GM23248 (cell line): ENCODE measurements around the gene OPCML. TPM values are rescaled to one million over a fixed set of nuclear protein-coding genes. Genes with fewer than 3 reads are reported as not detected.

ENCODE experiments used
- DNase-seq: peaks from one replicate; pipeline ENCODE4 v3.0.0-alpha.2; 2015
- H2AFZ ChIP-seq: fragments of 200-600 bp; sonication (generic); 2 replicates; pipeline ENCODE4 v1.6.1; 2016; ENCODE audit warnings: antibody characterized with exemption
- H3F3A ChIP-seq: fragments of 200-600 bp; sonication (generic); 2 replicates; pipeline ENCODE4 v1.6.1; 2016; ENCODE audit warnings: mild to moderate bottlenecking, antibody characterized with exemption, mixed run types; ENCODE audit not compliant: insufficient read depth
- H3K27ac ChIP-seq: fragments of 200-600 bp; sonication (generic); 2 replicates; pipeline ENCODE4 v1.5.1; 2016; ENCODE audit warnings: mild to moderate bottlenecking
- H3K27me3 ChIP-seq: fragments of 200-600 bp; sonication (generic); replicated peaks from 2 replicates; pipeline ENCODE4 v1.6.1; 2016; ENCODE audit warnings: mild to moderate bottlenecking; ENCODE audit not compliant: insufficient read depth
- H3K36me3 ChIP-seq: fragments of 200-600 bp; sonication (generic); 2 replicates; pipeline ENCODE4 v1.6.1; 2016; ENCODE audit warnings: low read depth, mild to moderate bottlenecking
- H3K4me1 ChIP-seq: fragments of 200-600 bp; sonication (generic); 2 replicates; pipeline ENCODE4 v1.6.1; 2016; ENCODE audit warnings: mild to moderate bottlenecking; ENCODE audit not compliant: insufficient read depth
- H3K4me2 ChIP-seq: fragments of 200-600 bp; sonication (generic); one replicate; pipeline ENCODE4 v1.6.1; 2016; ENCODE audit warnings: mild to moderate bottlenecking; ENCODE audit not compliant: unreplicated experiment
- H3K4me3 ChIP-seq: fragments of 200-600 bp; sonication (generic); 2 replicates; pipeline ENCODE4 v1.5.1; 2016; ENCODE audit warnings: mild to moderate bottlenecking
- H3K79me2 ChIP-seq: fragments of 200-600 bp; sonication (generic); 2 replicates; pipeline ENCODE4 v1.6.1; 2016; ENCODE audit warnings: mild to moderate bottlenecking; ENCODE audit not compliant: insufficient read depth
- H3K9ac ChIP-seq: fragments of 200-600 bp; sonication (generic); 2 replicates; pipeline ENCODE4 v1.6.1; 2016; ENCODE audit warnings: mild to moderate bottlenecking
- H3K9me2 ChIP-seq: fragments of 200-600 bp; sonication (generic); 2 replicates; pipeline ENCODE4 v1.6.1; 2016; ENCODE audit warnings: mixed run types, mild to moderate bottlenecking, moderate library complexity; ENCODE audit not compliant: insufficient read depth
- H3K9me3 ChIP-seq: fragments of 200-600 bp; sonication (generic); one replicate; pipeline ENCODE4 v1.6.1; 2017; ENCODE audit warnings: low read depth
- H4K20me1 ChIP-seq: fragments of 200-600 bp; sonication (generic); 2 replicates; pipeline ENCODE4 v1.6.0; 2016; ENCODE audit not compliant: insufficient read depth
- EZH2 ChIP-seq: fragments of 200-600 bp; sonication (generic); IDR thresholded peaks from 2 replicates; pipeline ENCODE4 v1.6.1; 2018; ENCODE audit warnings: antibody characterized with exemption, mild to moderate bottlenecking; ENCODE audit not compliant: insufficient read depth, poor library complexity, severe bottlenecking
- EZH2phosphoT487 ChIP-seq: fragments of 200-600 bp; sonication (generic); IDR thresholded peaks from 2 replicates; pipeline ENCODE4 v1.6.1; 2018; ENCODE audit warnings: antibody characterized with exemption, moderate library complexity, mild to moderate bottlenecking, low read depth; ENCODE audit not compliant: insufficient read depth
- WGBS, 2 experiments: methylation state at CpG; one replicate each; pipeline ENCODE4 v1.1.6; 2015 to 2017; ENCODE audit warnings: low lambda C conversion rate in 2 of 2, low coverage in 1 of 2; ENCODE audit errors: missing lambda C conversion rate in 2 of 2; 5-methylcytosine and 5-hydroxymethylcytosine counted together
- in situ Hi-C: fragments of 300-500 bp; cut with MboI; formaldehyde crosslinking; loops from 2 replicates; pipeline ENCODE4 v1.15.0; 2020
- polyA plus RNA-seq: library from polyadenylated mRNA; unstranded; fragments of >200 nt; fragmentation: Nextera tagmentation; extraction: Ambion mirVana; gene quantifications from 2 replicates; pipeline ENCODE4 v1.2.1, GENCODE V29; 2016
- total RNA-seq: library from RNA; depleted of rRNA; stranded (reverse); fragments of >200 nt; shearing (Covaris generic); gene quantifications from 2 replicates; pipeline ENCODE4 v1.2.3, GENCODE V29; 2014

The OPCML gene
- total and polyA plus RNA-seq, 2 experiments from 2014 or later: 0.69 to 1.6 TPM

DNA sequence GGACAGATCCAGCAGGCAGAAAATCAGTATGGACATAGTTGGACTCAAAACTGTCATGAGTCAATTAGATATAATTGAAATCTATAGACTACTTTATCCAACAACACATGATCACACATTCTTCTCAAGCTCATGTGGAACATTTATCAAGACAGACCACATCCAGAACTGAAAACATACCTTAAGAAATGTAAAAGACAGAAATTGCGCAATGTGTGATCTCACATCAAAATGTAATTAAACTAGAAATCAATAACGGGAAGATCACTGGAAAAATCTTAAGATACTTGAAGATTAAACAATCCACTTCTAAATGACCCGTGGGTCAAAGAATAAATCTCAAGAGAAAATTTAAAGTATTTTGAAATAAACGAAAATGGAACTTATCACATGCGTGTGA, 435.3 kb downstream of the OPCML start:
- H3K79me2 ChIP-seq: no peaks in the 10 kb centered on the region
- H2AFZ ChIP-seq: no peak overlapping the region
- no peaks in the 10 kb centered on the region for H3K4me1 ChIP-seq
- H3K4me2 ChIP-seq: no peak overlapping the region
- no peak overlapping the region for H3K4me3 ChIP-seq
- WGBS, 2 experiments: 41 to 47% methylated on average over 5 of the region's 5 CpGs
- H3K36me3 ChIP-seq: no peaks in the 10 kb centered on the region
- no peaks in the 10 kb centered on the region for H3F3A ChIP-seq
- H3K9ac ChIP-seq: no peak overlapping the region
- TF ChIP-seq EZH2 (no peak), EZH2phosphoT487 (no peak)
- H4K20me1 ChIP-seq: no peaks in the 10 kb centered on the region
- no peak for DNase-seq
- H3K27me3 ChIP-seq: no peaks in the 10 kb centered on the region
- H3K9me2 ChIP-seq: no peaks in the 10 kb centered on the region
- no peaks in the 10 kb centered on the region for H3K9me3 ChIP-seq
- in situ Hi-C loops: no loop called here
- H3K27ac ChIP-seq: no peak overlapping the region

DNA sequence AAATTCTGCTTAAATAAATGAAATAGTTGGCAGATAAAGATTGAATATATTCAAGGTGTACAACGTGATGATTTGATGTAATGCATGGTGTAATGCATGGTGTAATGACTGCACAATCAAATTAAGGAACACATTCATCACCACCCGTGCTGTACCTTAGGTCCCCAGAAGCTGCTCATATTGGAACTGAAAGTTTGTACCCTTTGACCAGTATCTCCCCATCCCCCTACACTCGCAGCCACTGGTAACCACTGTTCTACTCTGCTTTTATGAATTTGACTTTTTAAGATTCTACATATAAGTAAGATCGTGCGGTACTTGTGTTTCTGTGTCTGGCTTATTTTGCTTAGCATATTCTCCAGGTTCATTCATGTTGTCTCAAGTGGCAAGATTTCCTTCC, 445.8 kb downstream of the OPCML start:
- Histone ChIP-seq H2AFZ (no peak overlapping the region), H3F3A (no peaks in the 10 kb centered on the region), H3K27ac (no peak overlapping the region), H3K79me2 (no peaks in the 10 kb centered on the region), H3K27me3 (peaks cover 33% of the 10 kb centered on the region), H3K36me3 (no peaks in the 10 kb centered on the region), H3K4me2 (no peak overlapping the region), H3K4me1 (no peaks in the 10 kb centered on the region), H4K20me1 (no peaks in the 10 kb centered on the region), H3K9me3 (no peaks in the 10 kb centered on the region), H3K9me2 (no peaks in the 10 kb centered on the region), H3K4me3 (no peak overlapping the region), H3K9ac (no peak overlapping the region)
- WGBS, 2 experiments: 38 to 49% methylated on average over 5 of the region's 5 CpGs
- in situ Hi-C loops: no loop called here
- no peak for DNase-seq
- TF ChIP-seq EZH2 (no peak), EZH2phosphoT487 (no peak)

DNA sequence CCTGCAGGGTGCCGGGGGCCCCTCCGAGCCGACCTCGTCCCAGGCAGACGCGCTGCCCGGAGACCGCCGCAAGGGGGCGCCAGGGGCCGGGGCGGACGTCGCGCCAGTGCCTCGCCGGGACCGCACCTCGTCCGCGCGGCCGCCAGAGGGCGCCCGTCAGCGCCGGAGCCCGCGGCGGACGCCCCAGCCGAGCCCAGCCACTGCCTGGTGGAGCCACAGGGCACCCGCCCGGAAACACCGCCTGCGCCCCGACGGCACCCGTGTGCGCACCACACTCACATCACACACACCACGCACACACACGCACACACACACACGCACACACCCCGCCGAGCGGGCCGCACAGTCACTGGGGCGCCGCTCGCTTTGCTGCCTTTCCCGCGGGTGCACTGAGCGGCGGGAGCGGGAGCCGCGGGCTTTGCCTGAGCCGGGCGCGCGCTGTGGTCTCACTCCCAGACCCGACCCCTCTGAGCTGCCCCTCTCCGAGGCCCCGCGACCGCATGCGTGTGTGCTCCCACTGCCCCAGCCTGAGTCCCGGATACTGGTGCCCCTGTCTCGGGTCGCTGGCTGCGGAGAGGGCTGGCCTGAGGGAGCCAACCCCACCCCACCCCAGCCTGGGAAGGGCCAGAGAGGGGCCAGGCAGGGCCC, 449.3 kb downstream of the OPCML start:
- Histone ChIP-seq H3K9me2 (no peaks in the 10 kb centered on the region), H3K36me3 (no peaks in the 10 kb centered on the region), H3K27ac (no peak overlapping the region), H3K4me2 (peak overlapping the region; percentile 40), H3K9me3 (no peaks in the 10 kb centered on the region), H3K79me2 (no peaks in the 10 kb centered on the region), H3K4me3 (peak overlapping the region; percentile 57), H4K20me1 (no peaks in the 10 kb centered on the region), H3K4me1 (no peaks in the 10 kb centered on the region), H3K27me3 (peaks cover 59% of the 10 kb centered on the region), H2AFZ (peak overlapping the region; percentile 64), H3K9ac (no peak overlapping the region), H3F3A (no peaks in the 10 kb centered on the region)
- TF ChIP-seq EZH2 (no peak), EZH2phosphoT487 (no peak)
- DNase-seq: peak; percentile 76
- in situ Hi-C loops: no loop called here
- WGBS, 2 experiments: 2% methylated on average over 24 to 58 of the region's 71 CpGs

DNA sequence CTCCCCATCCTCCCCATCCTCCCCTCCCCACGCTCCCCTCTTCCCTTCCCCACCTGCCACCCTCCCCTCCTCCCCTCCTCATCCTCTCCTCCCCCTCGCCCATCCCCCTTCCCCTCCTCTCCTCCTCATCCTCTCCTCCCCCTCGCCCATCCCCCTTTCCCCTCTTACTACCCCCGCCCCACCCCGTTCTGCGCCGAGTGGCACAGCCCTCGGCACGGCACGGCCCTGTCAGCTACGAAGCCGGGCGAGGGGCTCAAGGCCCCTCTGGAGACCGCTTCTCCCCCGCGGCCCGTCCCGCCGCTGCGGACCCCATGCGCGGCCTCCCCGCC, 449.9 kb downstream of the OPCML start:
- H4K20me1 ChIP-seq: no peaks in the 10 kb centered on the region
- H3K79me2 ChIP-seq: no peaks in the 10 kb centered on the region
- no peak overlapping the region for H2AFZ ChIP-seq
- peaks cover 64% of the 10 kb centered on the region for H3K27me3 ChIP-seq
- H3K36me3 ChIP-seq: no peaks in the 10 kb centered on the region
- WGBS, 2 experiments: 6 to 50% methylated on average over 2 to 23 of the region's 23 CpGs
- H3K27ac ChIP-seq: no peak overlapping the region
- no peak overlapping the region for H3K9ac ChIP-seq
- H3K4me3 ChIP-seq: no peak overlapping the region
- no peaks in the 10 kb centered on the region for H3K4me1 ChIP-seq
- in situ Hi-C loops: no loop called here
- H3K9me3 ChIP-seq: no peaks in the 10 kb centered on the region
- no peak for TF ChIP-seq EZH2phosphoT487
- no peak for TF ChIP-seq EZH2
- DNase-seq: no peak
- H3K4me2 ChIP-seq: no peak overlapping the region
- H3K9me2 ChIP-seq: no peaks in the 10 kb centered on the region
- no peaks in the 10 kb centered on the region for H3F3A ChIP-seq

DNA sequence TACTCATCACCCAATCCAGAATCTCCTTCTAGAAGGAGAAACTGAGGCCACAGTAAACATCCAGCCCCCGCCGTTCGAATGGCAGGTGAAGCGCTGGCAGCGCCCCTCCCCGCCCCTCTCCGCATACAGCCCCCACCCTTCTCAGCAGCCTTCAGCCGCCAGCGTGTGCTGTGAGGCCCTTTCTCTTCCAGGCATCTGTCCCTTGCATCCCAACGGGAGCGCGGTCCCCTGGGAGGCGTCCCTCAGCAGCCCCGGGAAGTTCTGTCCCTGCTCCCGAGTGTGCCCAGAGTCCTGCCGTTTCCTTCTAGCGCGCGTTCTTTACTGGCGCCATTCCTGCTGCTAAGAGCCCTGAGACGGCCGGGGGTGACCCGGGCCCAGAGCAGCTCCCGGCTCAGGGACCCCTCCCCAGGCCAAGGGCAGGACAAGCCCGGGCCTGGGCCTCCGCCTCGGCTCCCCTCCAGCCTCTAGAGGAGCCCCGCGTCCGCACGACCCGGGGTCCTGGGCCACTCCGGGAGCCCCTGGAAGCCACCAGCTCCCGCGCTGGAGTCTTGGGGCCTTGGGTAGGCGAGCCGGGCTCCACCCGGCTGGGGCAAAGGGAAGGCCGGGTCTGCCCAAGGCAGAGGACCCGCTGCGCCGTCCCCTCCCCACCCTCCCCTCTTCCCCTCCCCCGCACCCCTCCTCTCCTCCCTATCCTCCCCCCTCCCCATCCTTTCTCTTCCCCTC, 450.4 kb downstream of the OPCML start:
- H2AFZ ChIP-seq: no peak overlapping the region
- in situ Hi-C loops: no loop called here
- H3K4me3 ChIP-seq: no peak overlapping the region
- H4K20me1 ChIP-seq: no peaks in the 10 kb centered on the region
- H3K4me2 ChIP-seq: no peak overlapping the region
- H3K36me3 ChIP-seq: no peaks in the 10 kb centered on the region
- no peak for DNase-seq
- no peaks in the 10 kb centered on the region for H3F3A ChIP-seq
- WGBS, 2 experiments: 9 to 21% methylated on average over 33 to 41 of the region's 43 CpGs
- H3K79me2 ChIP-seq: no peaks in the 10 kb centered on the region
- H3K9me2 ChIP-seq: no peaks in the 10 kb centered on the region
- H3K9me3 ChIP-seq: no peaks in the 10 kb centered on the region
- H3K27ac ChIP-seq: no peak overlapping the region
- TF ChIP-seq EZH2: no peak
- no peak for TF ChIP-seq EZH2phosphoT487
- H3K9ac ChIP-seq: no peak overlapping the region
- H3K4me1 ChIP-seq: no peaks in the 10 kb centered on the region
- peaks cover 68% of the 10 kb centered on the region for H3K27me3 ChIP-seq
